ENCODE results near the gene C1orf21. TPM values are rescaled to one million over a fixed set of nuclear protein-coding genes. Genes with fewer than 3 reads are reported as not detected.

C1orf21 gene
- total and polyA plus RNA-seq, 8 donors = 37.0 to 75.3 (median 47.3) TPM

DNA sequence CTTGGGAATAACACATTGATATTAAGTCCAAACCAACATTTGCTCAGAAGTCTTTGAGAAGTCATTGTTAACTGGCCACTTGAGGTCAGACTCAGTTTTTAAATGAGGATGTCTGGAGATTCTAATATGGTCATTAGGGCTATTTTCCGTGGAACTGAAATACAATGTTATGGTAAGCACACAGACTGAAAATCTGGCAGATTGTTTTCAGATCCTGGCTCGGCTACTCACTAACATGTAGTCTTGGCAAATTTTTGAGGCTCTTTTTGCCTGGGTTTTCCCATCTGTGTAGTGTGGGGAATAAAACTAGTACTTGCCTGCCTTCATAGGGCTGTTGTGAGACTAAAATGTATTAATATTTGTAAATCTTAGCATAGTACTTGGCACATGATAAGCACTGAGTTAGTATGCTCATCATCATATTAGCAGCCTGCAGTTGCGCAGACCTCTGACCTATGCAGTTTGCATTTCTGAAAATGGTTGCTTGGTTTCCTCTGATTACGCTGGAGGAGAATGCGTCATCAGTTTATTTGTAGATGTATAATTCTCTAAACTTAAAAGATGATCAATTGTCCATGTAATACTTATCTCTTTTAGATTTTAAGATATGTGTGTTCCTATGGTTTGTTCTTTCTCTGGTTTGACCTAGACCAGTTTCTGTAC is 100.8 kb downstream of the C1orf21 start:
- Histone ChIP-seq H3K27me3 (no peaks in the 10 kb centered on the region), H3K36me3 (no peaks in the 10 kb centered on the region), H3K9me3 (no peaks in the 10 kb centered on the region), H3K4me3 (no peak overlapping the region), H3K27ac (no peak overlapping the region), H3K4me1 (peaks cover 34 to 60% of the 10 kb centered on the region in 2 donors)
- TF ChIP-seq, protein P1, sequence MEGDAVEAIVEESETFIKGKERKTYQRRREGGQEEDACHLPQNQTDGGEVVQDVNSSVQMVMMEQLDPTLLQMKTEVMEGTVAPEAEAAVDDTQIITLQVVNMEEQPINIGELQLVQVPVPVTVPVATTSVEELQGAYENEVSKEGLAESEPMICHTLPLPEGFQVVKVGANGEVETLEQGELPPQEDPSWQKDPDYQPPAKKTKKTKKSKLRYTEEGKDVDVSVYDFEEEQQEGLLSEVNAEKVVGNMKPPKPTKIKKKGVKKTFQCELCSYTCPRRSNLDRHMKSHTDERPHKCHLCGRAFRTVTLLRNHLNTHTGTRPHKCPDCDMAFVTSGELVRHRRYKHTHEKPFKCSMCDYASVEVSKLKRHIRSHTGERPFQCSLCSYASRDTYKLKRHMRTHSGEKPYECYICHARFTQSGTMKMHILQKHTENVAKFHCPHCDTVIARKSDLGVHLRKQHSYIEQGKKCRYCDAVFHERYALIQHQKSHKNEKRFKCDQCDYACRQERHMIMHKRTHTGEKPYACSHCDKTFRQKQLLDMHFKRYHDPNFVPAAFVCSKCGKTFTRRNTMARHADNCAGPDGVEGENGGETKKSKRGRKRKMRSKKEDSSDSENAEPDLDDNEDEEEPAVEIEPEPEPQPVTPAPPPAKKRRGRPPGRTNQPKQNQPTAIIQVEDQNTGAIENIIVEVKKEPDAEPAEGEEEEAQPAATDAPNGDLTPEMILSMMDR (IDR thresholded peaks at IDR 0.05) = no peak
- DNase-seq = no peak
- intact Hi-C loops (cut with DNase I) = no loop called here
- ATAC-seq = no peak

DNA sequence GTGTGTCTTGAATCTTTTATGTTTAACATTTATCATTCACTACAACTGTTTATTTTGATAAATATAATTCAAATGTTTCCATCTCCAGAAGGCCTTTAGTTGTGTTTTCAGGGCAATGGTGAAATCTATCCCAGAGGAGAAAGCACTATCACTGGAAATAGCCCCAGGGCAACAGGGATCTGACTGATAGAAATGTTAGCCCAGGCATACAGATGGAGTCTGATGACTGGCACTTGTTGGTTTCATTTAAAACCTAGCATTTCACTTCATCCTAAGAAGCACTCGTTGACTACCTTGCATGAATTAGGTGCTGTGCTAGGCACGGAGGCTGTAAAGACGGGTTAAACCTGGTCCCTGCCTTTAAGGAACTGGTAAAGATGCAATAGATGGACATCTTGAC is 103.1 kb downstream of the C1orf21 start:
- no peaks in the 10 kb centered on the region for H3K9me3 ChIP-seq
- H3K27me3 ChIP-seq = no peaks in the 10 kb centered on the region
- no peak overlapping the region for H3K4me3 ChIP-seq
- intact Hi-C loops (cut with DNase I) = no loop called here
- TF ChIP-seq, protein P1 (IDR thresholded peaks at IDR 0.05) = no peak
- no peaks in the 10 kb centered on the region for H3K36me3 ChIP-seq
- H3K4me1 ChIP-seq = peaks cover 28 to 49% of the 10 kb centered on the region in 2 donors
- H3K27ac ChIP-seq = no peak overlapping the region
- ATAC-seq (no peak), DNase-seq (no peak)

DNA sequence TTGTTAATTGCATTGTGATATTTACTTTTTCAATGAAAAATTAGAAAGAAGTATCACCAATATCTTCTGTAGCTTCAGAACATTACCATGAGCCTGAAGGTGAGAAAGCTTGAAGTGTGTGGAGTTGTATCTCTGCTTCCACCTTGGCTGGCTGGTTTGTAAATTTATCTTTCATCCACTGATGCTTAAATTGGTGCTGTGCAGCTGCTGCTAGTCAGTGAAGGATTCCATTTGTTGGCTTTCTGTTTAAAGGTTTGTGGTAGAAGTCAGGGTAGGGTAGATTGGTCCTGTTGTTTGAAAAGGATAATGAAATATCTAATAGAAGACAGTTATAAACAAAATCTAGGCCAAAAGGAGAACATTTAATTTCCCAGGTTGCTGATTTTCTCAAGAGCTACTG is 105.7 kb downstream of the C1orf21 start:
- ATAC-seq (no peak), DNase-seq (no peak)
- Histone ChIP-seq H3K4me1 (peaks cover 12 to 24% of the 10 kb centered on the region in 2 donors), H3K27me3 (no peaks in the 10 kb centered on the region), H3K4me3 (no peak overlapping the region), H3K27ac (peak overlapping the region in 1 of 2 donors; percentile 49), H3K36me3 (no peaks in the 10 kb centered on the region), H3K9me3 (no peaks in the 10 kb centered on the region)
- TF ChIP-seq, protein P1 (IDR thresholded peaks at IDR 0.05) = no peak
- intact Hi-C loops (cut with DNase I) = no loop called here

DNA sequence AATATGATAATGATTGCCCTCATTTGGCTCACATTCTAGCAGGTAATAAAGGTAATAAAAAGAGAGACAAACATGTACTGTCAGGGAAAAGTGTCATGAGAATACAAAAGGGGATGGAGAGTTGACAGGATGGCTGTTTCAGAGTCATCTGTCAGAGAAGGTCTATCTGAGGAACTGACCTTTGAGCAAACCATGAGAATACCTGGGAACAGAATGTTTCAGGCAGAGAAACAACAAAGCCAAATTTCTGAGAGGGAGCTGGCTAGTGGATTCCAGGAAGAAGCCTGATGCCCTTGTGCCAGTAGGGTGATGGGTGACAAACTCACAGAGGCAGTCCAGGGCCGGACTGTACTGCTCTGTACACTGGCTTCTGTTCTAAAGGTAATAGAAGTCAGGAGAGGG is 107.2 kb downstream of the C1orf21 start:
- Histone ChIP-seq H3K36me3 (no peaks in the 10 kb centered on the region), H3K4me1 (peaks cover 12 to 24% of the 10 kb centered on the region in 2 donors), H3K27ac (no peak overlapping the region), H3K9me3 (no peaks in the 10 kb centered on the region), H3K4me3 (no peak overlapping the region), H3K27me3 (no peaks in the 10 kb centered on the region)
- TF ChIP-seq, protein P1 (IDR thresholded peaks at IDR 0.05) = no peak
- intact Hi-C loops (cut with DNase I) = no loop called here
- DNase-seq (no peak), ATAC-seq (no peak)

DNA sequence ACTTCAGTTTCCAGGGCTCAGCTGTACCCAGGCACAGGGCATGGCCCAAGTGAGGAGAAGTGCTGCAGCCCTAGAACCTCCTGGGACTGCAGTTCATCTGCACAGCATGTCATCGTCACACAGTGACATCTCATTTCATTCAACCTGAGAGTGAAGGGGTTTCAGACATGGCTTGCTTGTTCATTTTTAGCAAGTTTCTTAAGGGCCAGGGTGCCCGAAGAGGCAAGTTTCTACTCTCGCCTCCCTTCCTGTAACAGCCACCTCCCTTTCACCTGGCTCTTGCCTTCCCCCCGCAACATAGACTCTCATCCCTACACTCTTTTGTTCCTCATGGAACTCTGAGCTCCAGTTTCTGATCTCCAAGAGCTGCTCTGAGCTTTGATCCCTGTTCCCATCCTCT is 108.1 kb downstream of the C1orf21 start:
- H3K4me3 ChIP-seq = no peak overlapping the region
- no peaks in the 10 kb centered on the region for H3K36me3 ChIP-seq
- intact Hi-C loops (cut with DNase I) = no loop called here
- no peaks in the 10 kb centered on the region for H3K9me3 ChIP-seq
- ATAC-seq (no peak), DNase-seq (no peak)
- peaks cover 12 to 24% of the 10 kb centered on the region in 2 donors for H3K4me1 ChIP-seq
- TF ChIP-seq, protein P1 (IDR thresholded peaks at IDR 0.05) = no peak
- H3K27ac ChIP-seq = no peak overlapping the region
- H3K27me3 ChIP-seq = no peaks in the 10 kb centered on the region

Data from left lung (tissue), 10 donors.